Loucy (cell line): ENCODE measurements around the gene PHRF1.

Experiments used
- H2AFZ ChIP-seq: fragments of 200-600 bp; sonication (generic); 2 replicates; pipeline ENCODE4 v1.6.0; 2016; ENCODE audit warnings: antibody characterized with exemption, mild to moderate bottlenecking, low read length, moderate library complexity
- H3F3A ChIP-seq: fragments of 200-600 bp; 2 replicates; pipeline ENCODE4 v1.6.0; 2016; ENCODE audit warnings: antibody characterized with exemption, low read depth, mild to moderate bottlenecking
- H3K27me3 ChIP-seq: fragments of 200-600 bp; sonication (generic); 2 replicates; pipeline ENCODE4 v1.6.1; 2014; ENCODE audit warnings: low read length, mild to moderate bottlenecking; ENCODE audit not compliant: insufficient read depth, poor library complexity, severe bottlenecking
- H3K36me3 ChIP-seq: fragments of 200-600 bp; sonication (generic); 2 replicates; pipeline ENCODE4 v1.6.1; 2016; ENCODE audit warnings: low read length; ENCODE audit not compliant: insufficient read depth
- H3K4me1 ChIP-seq: fragments of 200-600 bp; sonication (generic); 2 replicates; pipeline ENCODE4 v1.5.1; 2014; ENCODE audit warnings: low read length, mild to moderate bottlenecking; ENCODE audit not compliant: insufficient read depth, poor library complexity, severe bottlenecking
- H3K4me2 ChIP-seq: fragments of 200-600 bp; sonication (generic); 2 replicates; pipeline ENCODE4 v1.6.0; 2014; ENCODE audit warnings: antibody characterized with exemption, low read length, low read depth, mild to moderate bottlenecking; ENCODE audit not compliant: poor library complexity, severe bottlenecking
- H3K4me3 ChIP-seq: fragments of 200-600 bp; sonication (generic); 2 replicates; pipeline ENCODE4 v1.5.1; 2014; ENCODE audit warnings: low read length, mild to moderate bottlenecking, mixed read lengths; ENCODE audit not compliant: poor library complexity, severe bottlenecking
- H3K79me2 ChIP-seq: fragments of 200-600 bp; sonication (generic); 2 replicates; pipeline ENCODE4 v1.6.1; 2014; ENCODE audit warnings: low read length; ENCODE audit not compliant: insufficient read depth
- H3K9ac ChIP-seq: fragments of 200-600 bp; sonication (generic); 2 replicates; pipeline ENCODE4 v1.6.0; 2014; ENCODE audit warnings: mild to moderate bottlenecking, low read depth, low read length, moderate library complexity; ENCODE audit not compliant: poor library complexity, severe bottlenecking
- H3K9me2 ChIP-seq: fragments of 200-600 bp; sonication (generic); replicated peaks from 2 replicates; pipeline ENCODE4 v1.6.1; 2016; ENCODE audit warnings: low read depth, low read length, mixed read lengths
- H3K9me3 ChIP-seq: fragments of 200-600 bp; sonication (generic); 2 replicates; pipeline ENCODE4 v1.6.1; 2014; ENCODE audit warnings: mild to moderate bottlenecking, antibody characterized with exemption, low read length, low read depth; ENCODE audit not compliant: insufficient read depth
- H4K20me1 ChIP-seq: fragments of 200-600 bp; sonication (generic); 2 replicates; pipeline ENCODE4 v1.6.0; 2014; ENCODE audit warnings: antibody characterized with exemption, low read length, mild to moderate bottlenecking; ENCODE audit not compliant: insufficient read depth, poor library complexity, severe bottlenecking
- CTCF ChIP-seq: fragments of 200-600 bp; sonication (generic); conservative IDR thresholded peaks from 2 replicates; pipeline ENCODE4 v1.5.1; 2014; ENCODE audit warnings: mild to moderate bottlenecking, antibody characterized with exemption, low read length
- EZH2phosphoT487 ChIP-seq: fragments of 200-600 bp; IDR thresholded peaks from 2 replicates; pipeline ENCODE4 v1.6.1; 2018; ENCODE audit warnings: antibody characterized with exemption, mild to moderate bottlenecking, moderate library complexity, borderline replicate concordance

The PHRF1 gene

GRCh38 chr11:606245-606644 lies 30.0 kb downstream of the PHRF1 start:
- Histone ChIP-seq H3K4me3 (no peak overlapping the region), H3K4me2 (no peak overlapping the region), H3K79me2 (no peaks in the 10 kb centered on the region), H3K36me3 (peaks cover 97% of the 10 kb centered on the region; the same call in 1 of the 2 replicates), H3K9ac (no peak overlapping the region), H2AFZ (no peak overlapping the region), H3K4me1 (no peaks in the 10 kb centered on the region), H3K9me2 (no peaks in the 10 kb centered on the region), H4K20me1 (no peaks in the 10 kb centered on the region), H3K9me3 (no peaks in the 10 kb centered on the region), H3F3A (no peaks in the 10 kb centered on the region), H3K27me3 (no peaks in the 10 kb centered on the region)
- TF ChIP-seq CTCF (no peak), EZH2phosphoT487 (no peak)

GRCh38 chr11:607020-607780 lies 30.9 kb downstream of the PHRF1 start:
- H3K36me3 ChIP-seq: peaks cover 97% of the 10 kb centered on the region; the same call in 1 of the 2 replicates
- H2AFZ ChIP-seq: no peak overlapping the region
- H4K20me1 ChIP-seq: no peaks in the 10 kb centered on the region
- H3K9ac ChIP-seq: no peak overlapping the region
- H3K4me1 ChIP-seq: no peaks in the 10 kb centered on the region
- no peaks in the 10 kb centered on the region for H3K79me2 ChIP-seq
- no peak overlapping the region for H3K4me2 ChIP-seq
- no peaks in the 10 kb centered on the region for H3K27me3 ChIP-seq
- no peaks in the 10 kb centered on the region for H3F3A ChIP-seq
- no peaks in the 10 kb centered on the region for H3K9me3 ChIP-seq
- TF ChIP-seq CTCF (no peak), EZH2phosphoT487 (no peak)
- H3K9me2 ChIP-seq: no peaks in the 10 kb centered on the region
- H3K4me3 ChIP-seq: no peak overlapping the region

GRCh38 chr11:607971-608659 lies 31.8 kb downstream of the PHRF1 start:
- no peaks in the 10 kb centered on the region for H3K4me1 ChIP-seq
- no peaks in the 10 kb centered on the region for H3K27me3 ChIP-seq
- TF ChIP-seq EZH2phosphoT487: no peak
- TF ChIP-seq CTCF: no peak
- H3K9me2 ChIP-seq: no peaks in the 10 kb centered on the region
- H2AFZ ChIP-seq: no peak overlapping the region
- H3K79me2 ChIP-seq: no peaks in the 10 kb centered on the region
- no peaks in the 10 kb centered on the region for H3K9me3 ChIP-seq
- peaks cover 8% of the 10 kb centered on the region for H4K20me1 ChIP-seq
- no peaks in the 10 kb centered on the region for H3F3A ChIP-seq
- no peak overlapping the region for H3K4me3 ChIP-seq
- no peak overlapping the region for H3K9ac ChIP-seq
- H3K4me2 ChIP-seq: no peak overlapping the region
- H3K36me3 ChIP-seq: peaks cover 96% of the 10 kb centered on the region; the same call in 1 of the 2 replicates
